Activated CD4-positive, alpha-beta T cell treated with anti-CD3 and anti-CD28 coated beads for 24 hours (primary cell): ENCODE results near the gene THSD4.
A peak's percentile ranks its signal among the peaks of the same experiment; 100 is the strongest.

ENCODE experiments used
- DNase-seq, 2 donors: peaks; one replicate each; pipeline ENCODE4 v3.0.0-alpha.2; 2020; ENCODE audit warnings: low read depth in 2 of 2

The THSD4 gene

DNA sequence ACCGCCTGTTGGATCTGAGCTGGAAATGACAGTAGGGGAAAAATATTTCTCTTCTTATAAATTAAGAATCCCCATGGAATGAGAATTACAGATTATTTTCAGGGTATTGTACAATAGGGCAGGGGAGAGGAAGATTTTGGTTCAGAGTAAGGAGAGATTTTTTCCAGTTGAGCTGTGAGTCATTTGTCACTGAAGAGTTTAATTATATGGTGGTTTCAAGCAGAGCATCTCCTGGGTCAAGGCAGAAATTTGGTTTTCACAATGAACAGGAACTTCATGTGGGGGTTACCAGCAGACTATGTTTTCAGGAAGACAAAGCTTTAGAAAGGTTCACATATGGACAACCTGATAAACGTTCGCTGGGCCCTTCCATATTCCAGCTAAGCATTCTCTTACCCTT, 512.3 kb downstream of the THSD4 start:
- DNase-seq = no peak

DNA sequence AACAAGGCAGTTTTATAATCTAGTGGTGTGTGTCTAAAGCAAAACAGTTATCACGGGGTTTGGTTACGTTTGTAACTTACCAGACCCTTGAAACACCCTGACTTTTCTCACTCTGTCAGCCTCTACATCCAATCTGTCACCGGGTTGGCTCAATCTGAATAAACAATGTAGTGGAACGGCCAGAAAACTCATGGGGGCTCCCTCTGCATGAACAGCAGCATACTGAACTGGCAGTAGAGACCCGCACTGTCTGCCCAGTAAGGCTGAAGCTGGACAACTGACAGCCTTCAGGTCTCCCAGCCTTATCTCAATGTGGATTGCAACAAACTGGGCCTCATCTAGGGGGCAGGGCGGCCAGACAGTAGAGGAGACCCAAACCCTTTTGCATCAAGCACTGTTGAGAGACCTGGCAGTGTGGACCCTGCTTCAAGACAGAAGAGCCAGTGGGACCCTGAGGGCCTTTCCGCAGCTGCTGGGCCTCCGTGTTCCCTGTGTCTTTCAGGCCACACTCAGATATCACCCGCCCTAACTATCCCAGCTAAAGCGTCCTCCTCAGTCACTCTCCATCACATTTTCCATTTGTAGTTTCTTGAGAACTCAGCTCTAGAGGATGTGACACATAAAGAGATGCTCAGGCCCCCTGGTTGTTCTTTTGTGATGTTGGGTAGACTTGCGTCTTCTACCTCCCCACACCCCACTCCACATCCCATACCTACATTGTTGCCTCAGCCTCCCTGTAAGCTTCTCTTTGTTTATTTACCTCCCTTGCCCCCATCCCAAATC, 513.9 kb downstream of the THSD4 start:
- DNase-seq = no peak

DNA sequence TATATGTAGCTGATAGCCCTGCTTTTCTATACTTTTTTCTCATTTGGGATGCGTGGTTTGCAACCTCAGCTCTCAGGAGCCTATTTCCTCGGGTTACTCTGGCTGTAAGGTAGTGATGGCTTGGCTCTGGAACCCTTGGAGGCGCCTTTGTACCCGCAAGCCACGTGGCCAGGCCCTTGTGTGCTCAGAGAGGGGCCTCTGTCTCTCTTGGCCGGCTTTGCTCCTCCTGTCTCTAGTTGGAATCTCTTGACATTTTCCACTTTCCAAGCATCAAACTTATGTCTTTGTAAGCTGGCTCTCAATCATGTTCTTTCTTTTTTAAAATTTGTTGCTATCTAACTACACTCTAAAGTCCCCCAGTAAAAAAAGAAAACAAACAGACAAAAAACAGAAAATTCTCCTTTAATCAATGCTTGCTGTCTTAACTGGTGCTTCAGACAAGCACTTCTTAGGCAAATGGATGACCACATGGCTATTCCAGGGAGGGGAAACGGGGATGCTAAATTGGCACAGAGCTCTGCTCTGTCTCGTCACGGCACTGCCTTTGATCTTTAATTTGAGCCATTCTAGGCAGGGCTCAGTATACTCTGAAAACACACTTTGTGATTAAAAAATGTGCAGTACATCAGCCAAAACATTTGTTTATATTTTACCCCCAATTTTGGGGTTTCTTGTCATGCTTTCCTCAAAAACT, 514.7 kb downstream of the THSD4 start:
- no peak for DNase-seq

DNA sequence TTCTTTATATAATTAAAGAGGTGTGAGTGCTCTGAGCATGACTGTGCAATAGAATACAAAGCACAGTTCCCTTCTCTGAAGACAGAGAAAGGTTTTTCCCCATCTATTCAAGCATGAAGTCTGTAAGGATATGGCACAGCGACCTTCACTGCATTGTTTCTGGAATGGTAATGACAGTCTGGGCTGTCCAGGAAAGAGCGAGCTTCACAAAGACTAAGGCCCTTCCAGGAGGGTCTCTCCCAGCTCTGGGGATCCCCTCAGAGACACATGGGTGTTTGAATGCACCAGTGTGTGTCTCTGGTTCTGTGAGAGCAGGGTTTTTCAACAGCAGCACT, 515.2 kb downstream of the THSD4 start:
- no peak for DNase-seq

DNA sequence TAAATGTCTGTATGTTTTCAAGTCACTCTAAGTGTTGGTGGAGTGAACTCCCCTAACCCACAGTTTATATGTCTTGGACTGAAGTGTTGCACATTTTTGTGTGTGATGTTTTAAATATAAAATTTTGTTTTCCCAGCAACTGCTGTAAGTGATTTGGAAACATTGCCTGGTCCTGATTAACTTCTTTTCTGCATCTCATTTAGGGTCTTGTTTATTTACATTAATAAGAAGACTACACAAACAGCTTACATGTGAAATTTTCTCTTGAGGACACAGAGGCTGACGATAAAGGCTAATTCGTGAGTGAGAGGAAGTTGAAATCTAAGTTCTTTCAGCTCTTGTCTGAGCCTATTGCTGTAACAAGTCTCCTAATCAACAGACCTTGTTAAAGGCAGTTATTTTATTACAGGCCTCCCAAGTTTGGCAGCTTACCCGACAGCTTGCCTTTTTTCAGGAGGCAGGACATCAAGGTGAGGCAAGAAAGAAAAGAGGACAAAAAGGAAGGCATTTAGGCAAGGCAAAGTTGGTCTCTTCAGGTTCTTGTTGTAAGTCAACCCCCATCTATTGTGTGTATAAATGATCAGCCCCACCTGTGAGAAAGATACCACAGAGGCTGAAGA, 517.4 kb downstream of the THSD4 start:
- DNase-seq = no peak

DNA sequence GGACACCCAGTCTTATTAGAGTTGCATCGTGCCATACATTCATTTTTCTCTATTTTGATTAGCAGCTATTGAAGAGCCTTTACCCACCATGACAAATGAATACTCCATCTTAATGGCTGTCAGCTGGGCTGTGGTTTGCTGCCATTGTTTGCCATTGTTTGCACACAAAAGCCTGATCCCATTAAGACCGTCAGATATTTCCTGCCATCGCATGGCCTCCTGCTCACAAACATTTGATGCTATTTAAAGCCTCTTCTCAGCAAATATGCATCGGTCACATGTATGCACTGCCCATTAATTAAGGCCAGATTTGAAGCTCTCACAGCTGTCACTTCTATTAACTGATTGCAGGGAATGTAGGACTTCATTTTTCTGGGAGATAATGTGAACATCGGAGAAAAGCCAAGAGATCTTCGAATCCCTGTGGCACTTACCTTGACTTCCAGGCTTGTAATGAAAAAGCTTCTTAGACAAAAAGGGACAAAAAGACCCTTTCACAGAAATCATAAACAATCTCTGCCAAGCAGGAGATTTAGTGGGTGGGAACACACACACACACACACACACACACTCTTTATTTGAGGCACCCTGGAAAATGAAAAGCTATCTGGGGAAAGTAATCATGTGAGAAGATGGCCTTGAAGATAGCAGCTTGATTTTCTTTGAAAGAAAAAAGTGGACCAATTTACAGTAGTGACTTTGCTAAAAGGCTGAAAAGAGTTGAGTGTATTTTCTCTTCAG, 519.7 kb downstream of the THSD4 start:
- DNase-seq = no peak

DNA sequence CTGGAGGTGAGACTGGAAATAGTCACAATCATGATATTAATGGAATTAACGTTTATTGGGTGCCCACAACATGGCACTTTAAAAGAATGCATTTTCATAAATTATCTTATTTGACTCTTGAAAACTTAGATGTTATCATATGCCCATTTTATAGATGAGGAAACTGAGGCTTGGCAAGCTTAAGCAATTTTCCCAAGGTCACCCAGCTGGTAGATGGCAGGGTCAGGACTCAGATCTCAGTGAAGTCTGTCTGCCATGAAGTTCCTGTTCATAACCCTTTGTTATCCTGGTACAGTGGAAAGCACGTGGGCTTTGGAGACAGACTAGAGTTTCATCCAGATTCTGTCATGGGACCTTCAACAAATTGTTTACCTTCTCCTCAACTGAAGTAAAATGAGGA, 520.5 kb downstream of the THSD4 start:
- no peak for DNase-seq

DNA sequence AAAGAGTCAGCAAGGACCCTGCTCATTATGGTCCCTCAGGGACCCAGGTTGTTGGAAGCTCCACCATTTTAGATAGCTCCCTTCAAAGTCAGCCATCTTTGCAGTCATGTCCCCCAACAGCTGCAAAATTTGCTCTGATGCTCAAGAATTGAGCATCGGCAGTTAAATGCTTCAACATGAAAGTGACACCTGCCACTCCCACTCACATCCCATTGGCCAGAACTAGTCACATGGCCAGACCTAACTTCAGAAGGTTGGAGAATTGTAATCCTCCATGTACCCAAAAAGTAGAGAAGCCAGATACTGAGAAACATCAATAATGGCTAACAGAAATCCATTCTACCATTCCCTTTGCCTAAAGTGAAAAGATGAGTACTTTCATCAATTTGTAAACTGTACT, 523.6 kb downstream of the THSD4 start:
- DNase-seq = no peak

DNA sequence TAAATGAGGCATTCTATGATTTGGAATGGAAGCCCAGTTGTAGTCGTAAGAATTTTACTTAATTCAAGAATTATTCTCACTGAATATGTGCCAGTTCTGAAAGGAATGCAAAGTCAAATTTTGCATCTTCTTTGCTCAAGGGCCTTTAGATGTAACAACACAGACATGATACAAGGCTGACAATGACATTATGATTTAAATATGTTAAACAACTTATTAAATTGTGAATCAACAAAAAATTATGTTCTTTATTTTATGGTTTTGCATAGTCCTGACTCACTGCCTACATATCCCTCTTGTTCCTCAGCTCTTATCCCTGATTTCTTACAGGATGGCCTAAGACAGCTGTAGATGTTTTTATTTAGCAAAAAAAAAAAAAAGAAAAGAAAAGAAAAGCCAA, 524.2 kb downstream of the THSD4 start:
- DNase-seq = no peak

DNA sequence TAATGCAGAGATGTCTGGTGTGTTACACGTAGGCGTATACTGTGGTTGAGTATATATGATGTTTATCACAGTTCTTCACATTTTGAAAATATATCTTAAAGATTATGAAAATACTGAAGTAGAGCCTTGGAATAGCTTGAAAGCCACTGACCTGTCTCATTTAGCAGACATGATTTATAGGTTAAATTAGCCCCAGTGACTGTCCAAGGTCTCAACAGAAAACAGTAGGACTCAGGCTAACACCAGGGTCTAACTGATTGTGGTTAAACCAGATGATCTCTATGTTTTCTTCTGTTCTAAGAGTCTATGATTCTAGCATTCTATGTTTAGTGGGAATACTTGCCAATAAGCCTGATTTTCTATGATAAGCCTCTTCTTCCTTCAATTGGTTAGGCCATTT, 528.6 kb downstream of the THSD4 start:
- DNase-seq = no peak

DNA sequence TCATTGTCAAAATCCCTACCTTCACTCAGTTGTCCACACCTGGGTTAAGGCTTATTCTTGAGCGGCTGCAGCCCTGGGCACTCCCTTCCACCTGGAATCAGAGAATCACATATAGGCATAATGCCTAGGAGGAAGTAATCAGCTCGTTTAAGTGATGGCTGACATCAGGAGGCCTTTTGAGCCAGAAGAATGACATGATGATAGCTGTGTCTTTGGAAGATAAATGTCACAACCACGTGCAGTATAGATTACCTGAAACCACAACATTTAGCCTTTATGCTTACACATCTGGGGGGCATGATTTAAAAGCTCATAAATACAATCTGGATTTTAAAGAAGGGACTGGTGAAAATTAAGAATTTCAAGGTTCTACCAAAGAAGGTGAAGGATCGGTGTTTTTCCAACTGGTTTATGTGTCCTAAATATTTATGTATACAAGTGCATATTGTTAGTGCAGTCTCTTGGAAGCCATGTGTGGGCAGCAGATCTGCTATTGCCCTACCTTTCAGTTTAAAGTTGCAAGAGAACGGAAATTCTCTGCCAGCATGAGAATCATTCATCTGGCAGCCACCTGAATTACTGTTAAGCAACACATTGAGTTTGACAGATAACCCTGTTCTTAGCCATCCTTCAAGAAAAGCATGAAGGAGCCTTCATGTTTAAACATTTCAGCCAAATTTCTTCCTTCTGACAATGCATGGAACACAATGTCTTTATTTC, 531.7 kb downstream of the THSD4 start:
- DNase-seq = no peak

DNA sequence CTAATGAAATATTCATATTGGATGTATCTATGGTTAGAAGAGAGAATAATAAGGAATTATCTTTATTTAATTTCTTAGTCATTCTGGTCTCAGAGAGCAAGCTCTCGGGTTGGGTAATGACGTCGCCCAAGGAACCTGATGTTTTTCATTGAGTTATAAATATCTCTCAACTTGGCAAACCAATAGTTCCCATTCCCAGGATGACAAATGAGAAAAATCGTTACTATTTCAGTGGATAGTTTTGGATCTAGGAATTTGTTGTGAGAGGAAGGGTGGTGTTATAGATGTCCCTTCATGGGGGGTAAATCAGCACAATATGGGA, 532.2 kb downstream of the THSD4 start:
- DNase-seq = no peak

DNA sequence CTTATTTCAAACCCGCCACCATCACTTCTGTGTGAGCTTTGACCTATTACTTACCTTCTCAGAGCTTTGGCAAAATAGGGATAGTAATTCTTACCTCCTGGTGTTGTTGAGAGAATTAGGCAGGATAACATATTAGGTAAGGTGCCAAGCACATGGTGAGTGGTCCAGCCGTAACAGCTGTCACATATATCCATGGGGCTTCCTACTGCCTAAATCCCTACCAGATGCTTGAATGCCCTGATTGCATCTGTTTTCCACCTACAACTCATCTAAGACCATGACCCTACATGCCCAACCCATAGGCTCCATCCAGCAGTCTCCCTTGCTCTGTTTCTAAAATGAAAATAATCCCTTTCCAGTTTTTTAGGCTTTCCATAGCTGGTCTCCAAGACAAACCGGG, 532.8 kb downstream of the THSD4 start:
- no peak for DNase-seq

DNA sequence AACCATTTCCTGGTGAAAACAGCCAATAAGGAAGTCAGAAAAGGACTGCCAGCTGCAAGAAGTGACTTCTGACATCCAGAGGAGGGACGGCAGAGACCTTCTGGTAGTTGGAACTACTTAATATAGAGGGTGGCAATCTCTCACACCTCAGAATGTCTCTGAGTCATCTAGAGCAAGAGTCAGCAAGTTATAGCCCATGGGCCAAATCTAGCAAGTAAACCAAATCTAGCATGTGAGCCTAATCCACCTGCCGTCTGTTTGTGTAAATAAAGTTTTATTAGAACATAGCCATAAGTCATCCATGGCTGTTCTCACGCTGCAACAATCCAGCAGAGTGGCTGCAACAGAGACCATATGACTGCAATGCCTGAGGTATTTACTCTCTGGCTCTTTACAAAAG, 534.6 kb downstream of the THSD4 start:
- no peak for DNase-seq

DNA sequence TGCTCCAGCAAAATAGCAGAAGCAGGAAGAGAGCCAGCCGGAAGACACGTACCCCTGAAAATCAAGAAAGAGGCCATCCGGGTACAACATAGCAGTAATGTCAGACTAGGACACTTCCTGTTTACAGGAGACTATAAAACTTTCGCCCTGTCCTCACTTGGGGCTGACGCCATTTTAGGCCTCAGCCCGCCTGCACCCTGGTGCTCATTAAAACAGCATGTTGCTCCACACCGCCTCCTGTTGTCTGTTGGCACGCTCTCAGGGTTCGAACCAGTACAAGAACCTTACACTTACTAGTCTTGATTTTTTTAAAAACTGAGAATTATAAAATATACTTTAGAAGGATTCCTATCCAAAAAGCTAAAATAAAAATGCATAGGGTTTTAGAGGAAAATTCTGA, 535.3 kb downstream of the THSD4 start:
- no peak for DNase-seq

DNA sequence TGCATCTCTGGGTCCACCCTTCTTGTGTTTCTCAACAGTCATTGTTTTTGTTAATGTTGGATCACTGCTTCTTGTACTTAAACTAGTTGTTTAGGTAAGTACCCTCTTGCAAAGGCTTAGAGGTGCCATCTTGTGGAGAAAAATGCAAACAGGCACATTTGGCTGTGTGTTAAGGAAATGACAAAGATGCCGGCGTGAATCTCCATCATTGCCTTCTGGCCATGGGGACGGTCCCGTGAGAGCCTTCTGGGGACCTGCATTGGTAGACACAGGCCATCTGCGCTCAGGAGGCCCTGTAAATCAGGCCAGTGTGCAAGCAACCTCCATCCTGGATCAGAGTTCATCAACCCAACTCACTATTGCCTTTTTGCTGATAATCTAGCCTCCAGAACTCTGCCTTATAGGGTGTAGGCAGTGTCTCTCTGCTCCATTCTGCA, 536.5 kb downstream of the THSD4 start:
- DNase-seq = peak in 1 of 2 donors; percentile 4

DNA sequence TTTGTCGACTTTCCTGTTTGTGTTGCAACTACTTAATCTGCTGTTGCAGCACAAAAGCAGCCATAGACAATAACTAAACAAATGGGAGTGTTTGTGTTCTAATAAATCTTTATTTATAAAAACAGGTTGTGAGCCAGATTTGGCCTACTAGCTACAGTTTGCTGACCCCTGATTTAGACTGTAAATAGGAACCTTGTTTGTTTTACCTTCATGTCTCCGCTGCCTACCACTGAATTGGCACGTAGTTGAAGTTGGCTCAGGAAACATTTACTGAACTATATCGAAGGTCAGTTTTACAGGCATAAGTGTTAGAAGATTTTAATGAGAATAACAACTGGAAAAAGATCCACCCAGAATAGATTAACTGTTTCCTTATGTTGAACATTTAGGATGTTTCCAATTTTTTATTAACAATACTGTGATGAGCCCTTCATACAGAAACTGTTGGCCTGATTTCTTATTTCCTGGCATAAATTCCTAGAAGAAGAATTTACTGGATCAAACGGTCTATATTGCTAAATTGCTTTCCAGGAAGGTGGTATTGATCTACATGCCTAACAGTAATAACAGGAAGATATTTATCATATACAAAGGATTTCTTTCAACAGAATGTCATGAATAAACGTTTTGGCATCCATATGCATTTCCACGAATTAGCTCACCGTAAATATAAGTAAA, 538.9 kb downstream of the THSD4 start:
- DNase-seq = no peak

DNA sequence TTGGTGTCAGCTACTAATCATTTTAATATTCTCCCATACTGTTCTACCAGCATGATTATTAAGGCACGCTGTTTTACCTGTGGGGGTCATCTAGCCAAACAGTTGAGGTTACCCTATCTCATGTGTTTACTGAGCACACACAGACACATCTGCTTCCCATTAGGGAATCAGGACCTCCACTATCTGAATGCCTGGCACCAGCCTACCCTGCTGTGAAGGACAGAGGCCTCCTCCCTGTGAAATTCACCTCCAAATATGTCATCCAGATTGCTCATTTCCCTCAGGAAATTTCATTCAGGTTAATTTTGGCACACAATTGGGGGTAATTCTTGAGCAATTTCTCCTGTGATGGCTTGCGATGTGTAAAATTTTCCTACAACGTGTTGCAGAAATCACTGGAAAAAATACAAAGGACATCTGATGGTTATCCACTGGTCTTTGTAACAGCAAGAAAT, 539.5 kb downstream of the THSD4 start:
- no peak for DNase-seq

DNA sequence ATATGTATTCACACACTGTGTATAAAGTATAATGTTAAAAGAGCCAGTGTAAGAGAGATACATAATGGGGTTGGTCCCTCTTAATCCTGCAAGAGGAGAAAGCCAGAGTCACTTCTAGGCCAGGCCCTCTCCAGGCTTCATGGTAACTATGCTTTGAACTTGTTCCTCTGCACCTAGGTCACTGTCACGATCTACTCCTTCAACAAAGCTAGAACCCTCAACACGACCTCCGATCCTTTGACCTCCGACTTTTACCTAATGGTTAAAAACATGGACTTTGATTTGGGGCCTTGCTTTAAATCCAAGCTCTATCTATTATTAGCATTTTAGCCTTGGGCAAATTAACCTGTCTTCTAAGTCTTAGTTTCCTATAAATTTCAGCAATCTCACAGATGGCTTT, 541.2 kb downstream of the THSD4 start:
- no peak for DNase-seq

DNA sequence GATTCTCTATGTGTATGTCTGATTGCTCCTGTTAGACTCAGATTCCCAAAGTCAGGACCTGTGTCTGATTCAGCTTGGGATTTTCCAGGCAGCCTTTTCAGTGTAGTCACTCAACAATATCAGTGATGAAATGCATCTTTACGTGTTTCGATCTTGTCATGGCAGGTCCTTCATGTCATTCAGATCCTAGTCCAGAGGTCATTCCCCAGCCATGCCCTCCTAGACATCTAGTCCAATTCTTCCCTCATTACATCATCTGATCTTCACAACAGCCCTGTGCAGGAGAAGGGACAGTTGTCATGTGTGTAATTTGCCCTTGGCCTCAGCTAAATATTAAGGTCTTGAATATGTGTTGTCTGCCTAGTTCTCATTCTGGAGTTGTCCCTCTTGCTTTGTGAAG, 541.9 kb downstream of the THSD4 start:
- DNase-seq = no peak

DNA sequence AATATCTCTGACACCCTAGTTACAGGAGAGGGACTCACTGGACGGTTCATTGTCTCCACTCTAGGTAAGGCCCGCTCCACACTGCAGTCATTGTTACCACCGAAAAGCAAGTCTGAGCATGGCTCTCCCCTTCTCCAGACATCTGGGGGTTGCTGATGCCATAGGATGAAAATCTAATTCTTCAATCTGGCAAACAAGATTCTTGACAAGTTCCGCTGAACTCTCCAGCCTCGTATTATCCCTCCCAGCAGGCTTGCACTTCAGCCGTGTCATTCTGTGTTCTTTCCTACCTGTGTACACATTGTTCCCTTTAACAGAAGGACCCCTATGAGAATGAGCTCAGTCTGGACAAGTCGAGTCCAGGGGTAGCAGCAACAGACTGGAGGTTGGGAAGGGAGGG, 542.8 kb downstream of the THSD4 start:
- DNase-seq = no peak
